ENCODE measurements around the gene MATCAP1. TPM values are rescaled to one million over a fixed set of nuclear protein-coding genes. Genes with fewer than 3 reads are reported as not detected.

MATCAP1 gene
- total RNA-seq, 1 experiment from 2014 or later: 51.2 TPM

DNA sequence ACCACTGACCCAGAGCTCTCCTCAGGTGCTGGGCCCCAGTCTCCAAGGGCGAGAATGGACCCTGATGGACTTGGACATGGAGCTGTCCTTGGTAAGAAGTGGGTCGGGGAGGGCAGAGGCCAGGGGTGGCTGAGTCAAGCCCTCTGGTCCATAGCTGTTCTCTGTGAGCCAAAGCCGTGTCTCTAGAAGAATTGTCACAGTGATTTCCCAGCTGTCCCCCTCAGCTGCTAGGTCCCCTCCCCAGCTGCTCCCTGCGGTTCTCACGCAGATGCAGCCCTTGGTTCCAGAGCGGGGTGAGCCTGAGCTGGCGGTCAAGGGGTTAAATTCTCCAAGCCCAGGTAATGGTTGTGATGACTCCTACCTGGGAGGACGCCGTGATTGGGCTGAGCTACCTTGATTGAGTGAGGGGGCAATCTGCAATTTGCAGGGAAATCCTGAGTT lies 14.7 kb downstream of the MATCAP1 start:
- Histone ChIP-seq H2BK15ac (ENCODE audit: low read depth, low read length) (no peak overlapping the region), H2AK5ac (ENCODE audit: insufficient read length, low read length) (no peak overlapping the region), H3K79me2 (ENCODE audit: insufficient read depth, low read length) (no peaks in the 10 kb centered on the region), H2AFZ (ENCODE audit: low read length) (no peak overlapping the region), H4K8ac (replicated peaks; ENCODE audit: insufficient read length, low read depth, low read length) (no peak overlapping the region), H2BK20ac (ENCODE audit: low read depth, low read length, poor library complexity, severe bottlenecking) (no peak overlapping the region), H3K9ac (ENCODE audit: extremely low read depth, insufficient read length, low read length) (no peak overlapping the region), H2BK12ac (ENCODE audit: insufficient read length, low read depth, low read length) (no peak overlapping the region), H2BK5ac (ENCODE audit: insufficient read length, low read length) (no peak overlapping the region), H4K91ac (ENCODE audit: insufficient read length, low read depth, low read length) (no peak overlapping the region), H3K56ac (ENCODE audit: insufficient read length, low read depth, low read length) (no peak overlapping the region), H3K27me3 (ENCODE audit: insufficient read depth, low read length) (peaks cover 72% of the 10 kb centered on the region), H3K79me1 (ENCODE audit: insufficient read depth, low read depth, low read length, poor library complexity, severe bottlenecking) (no peaks in the 10 kb centered on the region), H4K20me1 (ENCODE audit: control insufficient read depth, insufficient read depth, insufficient read length) (no peaks in the 10 kb centered on the region), H3K4me1 (ENCODE audit: insufficient read depth, low read length) (peaks cover 5% of the 10 kb centered on the region; the same call in 1 of the 2 replicates), H3K23me2 (ENCODE audit: insufficient read length, low read depth, low read length, poor library complexity, severe bottlenecking) (peaks cover 13% of the 10 kb centered on the region), H4K5ac (ENCODE audit: insufficient read length, low read depth, low read length) (no peak overlapping the region), H3K23ac (ENCODE audit: insufficient read length, low read depth, low read length) (no peak overlapping the region), H3K4ac (ENCODE audit: low read depth, low read length) (no peak overlapping the region), H2BK120ac (ENCODE audit: low read depth, low read length, poor library complexity, severe bottlenecking) (no peak overlapping the region), H3K9me3 (ENCODE audit: control insufficient read depth, low read depth, low read length) (no peaks in the 10 kb centered on the region), H3T11ph (ENCODE audit: low read length) (no peak overlapping the region), H3K14ac (ENCODE audit: insufficient read depth, low read length) (no peak overlapping the region), H3K4me2 (ENCODE audit: insufficient read depth, insufficient read length, low read length) (peak overlapping the region; percentile 60), H3K27ac (ENCODE audit: insufficient read length, low read depth, low read length) (no peak overlapping the region), H3K18ac (ENCODE audit: insufficient read length, low read depth, low read length) (no peak overlapping the region)
- WGBS (ENCODE audit: extremely low coverage, insufficient read length, low lambda C conversion rate): no CpG with 5 or more reads among the region's 9 CpGs
- peak; percentile 77 for DNase-seq
- TF ChIP-seq, protein P1, sequence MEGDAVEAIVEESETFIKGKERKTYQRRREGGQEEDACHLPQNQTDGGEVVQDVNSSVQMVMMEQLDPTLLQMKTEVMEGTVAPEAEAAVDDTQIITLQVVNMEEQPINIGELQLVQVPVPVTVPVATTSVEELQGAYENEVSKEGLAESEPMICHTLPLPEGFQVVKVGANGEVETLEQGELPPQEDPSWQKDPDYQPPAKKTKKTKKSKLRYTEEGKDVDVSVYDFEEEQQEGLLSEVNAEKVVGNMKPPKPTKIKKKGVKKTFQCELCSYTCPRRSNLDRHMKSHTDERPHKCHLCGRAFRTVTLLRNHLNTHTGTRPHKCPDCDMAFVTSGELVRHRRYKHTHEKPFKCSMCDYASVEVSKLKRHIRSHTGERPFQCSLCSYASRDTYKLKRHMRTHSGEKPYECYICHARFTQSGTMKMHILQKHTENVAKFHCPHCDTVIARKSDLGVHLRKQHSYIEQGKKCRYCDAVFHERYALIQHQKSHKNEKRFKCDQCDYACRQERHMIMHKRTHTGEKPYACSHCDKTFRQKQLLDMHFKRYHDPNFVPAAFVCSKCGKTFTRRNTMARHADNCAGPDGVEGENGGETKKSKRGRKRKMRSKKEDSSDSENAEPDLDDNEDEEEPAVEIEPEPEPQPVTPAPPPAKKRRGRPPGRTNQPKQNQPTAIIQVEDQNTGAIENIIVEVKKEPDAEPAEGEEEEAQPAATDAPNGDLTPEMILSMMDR (conservative IDR thresholded peaks at IDR 0.05): no peak
- peak overlapping the region; percentile 62 to 87 for H3K4me3 Mint-ChIP-seq
- peaks cover 0 to 3% of the 10 kb centered on the region in 2 experiments; a peak in 1 of 5 replicates for H3K9me3 Mint-ChIP-seq
- H3K27me3 Mint-ChIP-seq (ENCODE audit: low read depth): peaks cover 92% of the 10 kb centered on the region
- H3K36me3 Mint-ChIP-seq (ENCODE audit: insufficient read depth in 1 of 3, low read depth in 3 of 3): peaks cover 0 to 2% (median 0%) of the 10 kb centered on the region in 3 experiments; a peak in 1 of 7 replicates
- H3K4me1 Mint-ChIP-seq: peaks cover 36 to 62% of the 10 kb centered on the region in 2 experiments
- no peak overlapping the region for H3K27ac Mint-ChIP-seq

Data from H9 (cell line).